NCI-H748 treated with DMSO at 0.1 percent for 48 hours (cell line): ENCODE data around the gene SCN9A.

ENCODE experiments used
- DNase-seq: peaks from one replicate; lab custom pipeline; 2025; lab: John Stamatoyannopoulos, UW

The SCN9A gene

GRCh38 chr2:166173263-166173662 lies 202.5 kb downstream of the SCN9A start:
- DNase-seq: peak; percentile 71

GRCh38 chr2:166171216-166171615 lies 204.5 kb downstream of the SCN9A start:
- DNase-seq: no peak

GRCh38 chr2:166170356-166170755 lies 205.4 kb downstream of the SCN9A start:
- peak; percentile 69 for DNase-seq

GRCh38 chr2:166167449-166167848 lies 208.3 kb downstream of the SCN9A start:
- DNase-seq: no peak

- no peak for DNase-seq
Measured at GRCh38 chr2:166163775-166164174, 212.0 kb downstream of the SCN9A start.

GRCh38 chr2:166158546-166158945 lies 217.2 kb downstream of the SCN9A start:
- no peak for DNase-seq

GRCh38 chr2:166157578-166157977 lies 218.2 kb downstream of the SCN9A start:
- DNase-seq: no peak

- no peak for DNase-seq
Measured at GRCh38 chr2:166156985-166157490, 218.7 kb downstream of the SCN9A start.

- DNase-seq: no peak
Measured at GRCh38 chr2:166155589-166155988, 220.2 kb downstream of the SCN9A start.

- no peak for DNase-seq
Measured at GRCh38 chr2:166154685-166155338, 220.9 kb downstream of the SCN9A start.

GRCh38 chr2:166152064-166152463 lies 223.7 kb downstream of the SCN9A start:
- no peak for DNase-seq

- DNase-seq: no peak
Measured at GRCh38 chr2:166148500-166149400, 227.0 kb downstream of the SCN9A start.

GRCh38 chr2:166147883-166148282 lies 227.9 kb downstream of the SCN9A start:
- no peak for DNase-seq
